ENCODE measurements around the gene AGTRAP. TPM values are rescaled to one million over a fixed set of nuclear protein-coding genes. Genes with fewer than 3 reads are reported as not detected.

AGTRAP gene
- total and polyA plus RNA-seq, 2 of the 4 experiments (the other 2 are of a cell fraction): 21.5 to 57.7 TPM

DNA sequence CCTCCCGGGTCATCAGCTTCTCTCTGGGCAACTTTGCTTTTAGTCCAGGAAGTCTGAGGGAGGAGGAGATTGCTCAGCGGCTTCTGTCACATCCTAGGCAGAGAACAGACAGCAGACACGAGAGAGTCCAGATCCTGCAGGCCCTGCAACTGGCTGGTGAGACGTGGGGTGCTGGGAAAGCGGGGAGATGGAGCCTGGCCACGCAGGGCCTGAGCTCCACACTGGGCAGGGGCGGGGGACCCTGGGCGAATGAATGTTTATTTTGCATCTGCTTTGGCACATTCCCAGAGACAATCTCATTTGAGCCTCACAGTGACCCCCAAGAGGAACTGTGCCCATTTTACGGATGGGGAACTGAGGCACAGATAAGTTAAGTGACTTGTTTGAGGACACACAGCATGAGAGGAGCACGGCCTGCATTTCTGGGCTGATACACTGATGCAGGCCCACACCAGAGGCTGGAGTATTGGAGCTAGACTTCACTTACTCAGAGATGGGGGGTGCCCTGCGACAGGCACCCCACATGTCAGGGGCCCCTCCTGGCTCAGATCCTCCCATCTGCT, 35.6 kb downstream of the AGTRAP start:
- Histone ChIP-seq H4K8ac (ENCODE audit: low read depth in 2 of 2, low read length in 2 of 2) (no peak overlapping the region), H3K27ac (ENCODE audit: insufficient read depth, low read length) (no peak overlapping the region), H3K4ac (ENCODE audit: low read depth, low read length) (no peak overlapping the region), H3K56ac (ENCODE audit: extremely low read depth, insufficient read depth, low read length) (no peak overlapping the region), H3K27me3 (ENCODE audit: control insufficient read depth, insufficient read depth, low read length) (peaks cover 12% of the 10 kb centered on the region), H3K79me1 (ENCODE audit: low read depth in 1 of 2, low read length in 2 of 2) (no peaks in the 10 kb centered on the region), H3K9me1 (ENCODE audit: insufficient read depth, low read length) (no peaks in the 10 kb centered on the region), H3K4me1 (ENCODE audit: control insufficient read depth, insufficient read depth, low read length) (no peaks in the 10 kb centered on the region), H3K9me3 (ENCODE audit: control insufficient read depth, insufficient read depth, low read length) (no peaks in the 10 kb centered on the region), H2AK9ac (replicated peaks; ENCODE audit: low read depth, low read length, poor library complexity) (peak overlapping the region; percentile 14), H3K4me2 (ENCODE audit: low read depth, low read length) (no peak overlapping the region), H2BK120ac (ENCODE audit: low read depth, low read length) (no peak overlapping the region), H2AFZ (replicated peaks; ENCODE audit: low read length, poor library complexity) (peak overlapping the region; percentile 67), H3K36me3 (ENCODE audit: control insufficient read depth, insufficient read depth, low read length) (no peaks in the 10 kb centered on the region), H3K9ac (ENCODE audit: low read depth, low read length) (no peak overlapping the region), H4K20me1 (ENCODE audit: insufficient read depth, low read length) (no peaks in the 10 kb centered on the region), H4K5ac (ENCODE audit: low read depth, low read length) (no peak overlapping the region), H2BK20ac (ENCODE audit: low read depth, low read length) (no peak overlapping the region), H3K18ac (ENCODE audit: low read depth, low read length) (no peak overlapping the region), H3K4me3 (ENCODE audit: insufficient read depth, low read depth, low read length) (no peak overlapping the region), H2BK5ac (ENCODE audit: low read depth, low read length, poor library complexity, severe bottlenecking) (no peak overlapping the region), H3K14ac (replicated peaks; ENCODE audit: low read depth, low read length) (no peak overlapping the region), H3K23ac (ENCODE audit: low read depth, low read length) (no peak overlapping the region), H2BK15ac (ENCODE audit: low read depth, low read length) (no peak overlapping the region), H2AK5ac (ENCODE audit: low read depth, low read length) (no peak overlapping the region), H4K91ac (ENCODE audit: insufficient read depth, low read depth, low read length) (no peak overlapping the region)
- CTCF ChIA-PET: no interaction called here
- TF ChIP-seq, protein P1, sequence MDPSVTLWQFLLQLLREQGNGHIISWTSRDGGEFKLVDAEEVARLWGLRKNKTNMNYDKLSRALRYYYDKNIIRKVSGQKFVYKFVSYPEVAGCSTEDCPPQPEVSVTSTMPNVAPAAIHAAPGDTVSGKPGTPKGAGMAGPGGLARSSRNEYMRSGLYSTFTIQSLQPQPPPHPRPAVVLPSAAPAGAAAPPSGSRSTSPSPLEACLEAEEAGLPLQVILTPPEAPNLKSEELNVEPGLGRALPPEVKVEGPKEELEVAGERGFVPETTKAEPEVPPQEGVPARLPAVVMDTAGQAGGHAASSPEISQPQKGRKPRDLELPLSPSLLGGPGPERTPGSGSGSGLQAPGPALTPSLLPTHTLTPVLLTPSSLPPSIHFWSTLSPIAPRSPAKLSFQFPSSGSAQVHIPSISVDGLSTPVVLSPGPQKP (IDR thresholded peaks at IDR 0.05; ENCODE audit: borderline replicate concordance, low read depth, low read length): no peak
- TF ChIP-seq RFX5 (IDR thresholded peaks at IDR 0.05; ENCODE audit: low read depth, low read length): no peak
- no peak for TF ChIP-seq SMC3 (IDR thresholded peaks at IDR 0.05; ENCODE audit: low read depth, low read length)
- TF ChIP-seq RCOR1 (IDR thresholded peaks at IDR 0.05; ENCODE audit: insufficient replicate concordance, low read length): no peak
- TF ChIP-seq RAD21 (IDR thresholded peaks at IDR 0.05; ENCODE audit: low read length): no peak
- TF ChIP-seq MAZ (IDR thresholded peaks at IDR 0.05; ENCODE audit: borderline replicate concordance, low read depth, low read length): no peak
- no peak for TF ChIP-seq NFE2L2 (IDR thresholded peaks at IDR 0.05; ENCODE audit: low read depth, low read length)
- no peak for TF ChIP-seq CHD1 (IDR thresholded peaks at IDR 0.05; ENCODE audit: low read depth, low read length)
- TF ChIP-seq FOS (IDR thresholded peaks at IDR 0.05; ENCODE audit: low read depth, low read length): no peak
- TF ChIP-seq, protein P2, sequence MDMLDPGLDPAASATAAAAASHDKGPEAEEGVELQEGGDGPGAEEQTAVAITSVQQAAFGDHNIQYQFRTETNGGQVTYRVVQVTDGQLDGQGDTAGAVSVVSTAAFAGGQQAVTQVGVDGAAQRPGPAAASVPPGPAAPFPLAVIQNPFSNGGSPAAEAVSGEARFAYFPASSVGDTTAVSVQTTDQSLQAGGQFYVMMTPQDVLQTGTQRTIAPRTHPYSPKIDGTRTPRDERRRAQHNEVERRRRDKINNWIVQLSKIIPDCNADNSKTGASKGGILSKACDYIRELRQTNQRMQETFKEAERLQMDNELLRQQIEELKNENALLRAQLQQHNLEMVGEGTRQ (IDR thresholded peaks at IDR 0.05; ENCODE audit: low read depth, low read length): no peak
- ATAC-seq (ENCODE audit: low read depth) (no peak), DNase-seq (no peak)
- in situ Hi-C loops (cut with MboI; ENCODE audit: low sequenced_read_pairs): no loop called here
- POLR2A ChIA-PET (ENCODE audit: unreplicated experiment): no interaction called here
- dilution Hi-C loops (cut with HindIII; ENCODE audit: low sequenced_read_pairs, unreplicated experiment): no loop called here
- intact Hi-C loops (cut with micrococcal nuclease): no loop called here
- WGBS, 2 experiments (ENCODE audit: extremely low coverage in 2 of 2, insufficient read length in 1 of 2): 33% methylated on average over 3 of the region's 11 CpGs; no CpG with 5 or more reads in 1 of the 2 experiments
- no TSS peak for BruUV-seq (replicated peaks)

Measured in IMR-90 (cell line).